Stimulated activated naive CD4-positive, alpha-beta T cell treated with Interleukin-2 at 50 U/mL for 16 hours (primary cell): ENCODE data around the gene SUPV3L1.
"Not testable (repeated sequence)": the region's sequence is repeated elsewhere in the genome, so short reads cannot be mapped to it uniquely, and the experiment has no call there.

Experiments
- DNase-seq: peaks from one replicate; lab custom pipeline; 2025; lab: John Stamatoyannopoulos, UW

Gene SUPV3L1

DNA sequence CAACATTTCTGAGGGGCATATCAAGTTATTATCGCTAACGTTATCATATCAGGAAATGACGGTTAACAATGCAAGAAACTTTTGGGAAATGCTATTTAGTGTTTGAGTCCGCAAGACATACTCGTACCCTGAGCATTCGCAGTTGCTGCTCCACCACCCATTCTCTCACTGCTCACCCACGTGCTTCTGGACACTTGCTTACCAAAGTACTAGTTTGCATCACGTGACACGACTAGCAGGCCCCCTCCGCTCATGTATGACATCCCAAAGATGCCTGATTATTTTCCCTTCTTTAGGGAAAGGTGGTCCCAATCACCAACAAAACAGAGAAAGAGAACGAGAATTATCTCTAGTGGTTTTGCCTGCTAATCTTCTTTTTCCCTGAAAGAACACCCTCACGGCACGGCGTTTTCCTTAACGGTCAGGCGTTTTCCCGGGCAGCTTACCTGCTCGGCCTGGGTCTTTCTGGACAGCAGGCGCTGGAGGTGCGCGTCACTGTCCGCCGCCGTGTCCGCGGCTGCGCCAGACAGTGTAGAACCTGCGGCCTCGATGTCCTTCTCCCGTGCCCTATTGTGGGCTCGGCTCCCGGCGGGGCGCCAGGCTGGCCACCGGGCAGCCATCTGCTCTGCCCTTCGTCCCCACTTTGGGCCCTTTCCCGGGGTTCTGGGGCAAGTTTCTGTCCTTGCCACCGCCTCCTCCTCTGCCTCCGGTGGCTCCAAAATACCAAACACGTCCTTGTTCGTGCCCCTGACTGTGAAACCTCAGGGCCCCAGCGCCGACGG, at the start of gene SUPV3L1:
SUPV3L1 (plus strand) TSS at position 492 of the 782 bp plus-strand sequence; CDS start at position 550, 58 bp downstream.
- peak; percentile 87 for DNase-seq

DNA sequence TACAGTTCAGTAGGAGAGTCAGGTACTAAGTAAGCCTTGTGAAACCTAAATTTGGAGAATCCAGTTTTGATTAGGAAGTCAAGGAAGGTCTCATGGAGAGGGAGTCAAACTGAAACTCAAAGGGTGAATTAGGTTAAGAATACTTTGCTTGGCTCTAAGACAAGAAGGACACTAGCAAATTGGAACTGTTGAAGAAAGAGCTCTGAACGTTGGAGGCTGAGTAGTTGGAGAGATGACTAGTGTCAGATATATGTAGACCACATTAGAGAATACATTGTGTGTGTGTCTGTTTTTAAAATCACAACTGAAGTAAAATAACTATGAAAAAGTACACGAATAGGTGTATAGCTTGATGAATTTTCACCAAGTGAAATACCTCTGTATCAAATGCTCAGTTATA, 49.8 kb upstream of the SUPV3L1 start:
- DNase-seq: no peak

DNA sequence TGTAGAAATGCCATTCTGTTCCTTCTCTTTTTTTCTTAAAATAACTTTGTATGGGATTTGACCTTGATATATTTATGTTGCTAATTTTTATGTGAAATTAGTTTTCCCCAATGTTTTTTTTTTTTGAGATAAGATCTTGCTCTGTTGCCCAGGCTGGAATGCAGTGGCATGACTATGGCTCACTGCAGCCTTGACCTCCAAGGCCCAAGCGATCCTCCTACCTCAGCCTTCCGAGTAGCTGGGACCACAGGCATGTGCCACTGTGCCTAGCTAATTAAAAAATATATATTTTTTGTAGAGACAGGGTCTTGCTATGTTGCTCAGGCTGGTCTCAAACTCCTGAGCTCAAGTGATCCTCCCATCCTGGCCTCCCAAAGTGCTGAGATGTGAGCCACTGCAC, 40.1 kb upstream of the SUPV3L1 start:
- DNase-seq: no peak

DNA sequence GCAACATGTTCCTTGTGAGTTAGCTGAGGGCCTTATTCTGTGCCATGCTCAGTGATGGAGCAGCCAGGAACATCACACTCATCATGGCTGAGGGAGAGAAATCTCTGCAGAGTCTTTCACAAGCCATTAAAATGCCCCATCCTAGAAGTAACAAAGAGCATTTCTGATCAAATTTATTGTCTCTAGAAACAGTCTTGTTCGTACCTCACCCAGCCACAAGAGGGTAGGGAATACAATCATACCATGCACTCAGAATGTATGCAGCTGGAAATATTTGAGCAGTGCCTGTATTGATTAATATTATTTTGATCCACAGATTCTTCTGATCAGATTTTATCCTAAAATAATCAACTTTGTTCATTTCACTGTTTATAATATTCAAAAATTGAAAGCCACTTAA, 38.7 kb upstream of the SUPV3L1 start:
- DNase-seq: no peak

DNA sequence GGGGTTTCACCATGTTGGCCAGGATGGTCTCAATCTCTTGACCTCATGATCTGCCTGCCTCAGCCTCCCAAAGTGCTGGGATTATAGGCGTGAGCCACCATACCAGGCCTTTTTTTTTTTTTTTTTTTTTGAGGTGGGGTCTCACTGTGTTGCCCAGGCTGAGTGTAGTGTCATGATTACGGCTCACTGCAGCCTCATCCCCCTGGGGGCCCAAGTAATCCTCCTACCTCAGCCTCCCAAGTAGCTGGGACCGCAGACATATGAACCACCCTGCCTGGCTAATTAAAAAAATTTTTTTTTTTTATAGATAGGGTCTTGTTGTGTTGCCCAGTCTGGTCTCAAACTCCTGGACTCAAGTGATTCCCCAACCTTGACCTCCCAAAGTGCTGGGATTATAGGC, 38.0 kb upstream of the SUPV3L1 start:
- not testable (repeated sequence) for DNase-seq

DNA sequence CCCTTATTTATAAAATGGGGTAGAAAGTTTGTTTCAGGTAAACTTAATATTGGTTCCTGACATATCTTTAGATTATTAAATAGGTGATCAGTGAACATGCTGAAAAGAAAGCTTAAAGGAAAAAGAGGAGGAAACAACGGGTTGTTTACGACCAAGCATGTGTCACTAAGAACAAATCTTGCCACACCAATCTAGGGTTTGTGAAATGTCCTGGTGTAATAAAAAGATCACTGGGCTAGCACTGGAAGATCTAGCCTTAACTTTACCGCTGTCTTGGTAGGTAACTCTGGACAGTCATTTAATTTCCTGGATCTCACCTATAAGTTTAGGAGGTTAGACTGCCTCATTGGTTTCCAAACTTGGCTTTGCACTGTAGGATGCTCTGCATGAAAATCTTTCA, 37.1 kb upstream of the SUPV3L1 start:
- no peak for DNase-seq

DNA sequence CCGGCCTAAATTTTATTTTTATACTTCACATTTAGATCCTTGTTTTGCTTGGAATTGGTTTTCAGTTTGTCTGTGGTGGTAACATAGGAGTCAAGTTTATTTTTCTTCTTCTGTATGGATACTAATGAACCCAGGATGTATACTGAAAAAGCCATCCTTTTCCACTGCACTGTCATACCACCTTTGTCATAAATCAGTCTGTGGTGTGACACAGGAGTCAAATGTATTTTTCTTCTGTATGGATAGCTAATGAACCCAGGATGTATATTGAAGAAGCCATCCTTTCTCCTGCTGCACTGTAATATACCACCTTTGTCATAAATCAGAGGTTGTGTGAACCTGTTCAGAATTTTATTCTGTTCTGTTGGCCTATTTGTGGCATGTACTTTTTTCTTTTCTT, 34.7 kb upstream of the SUPV3L1 start:
- DNase-seq: no peak

DNA sequence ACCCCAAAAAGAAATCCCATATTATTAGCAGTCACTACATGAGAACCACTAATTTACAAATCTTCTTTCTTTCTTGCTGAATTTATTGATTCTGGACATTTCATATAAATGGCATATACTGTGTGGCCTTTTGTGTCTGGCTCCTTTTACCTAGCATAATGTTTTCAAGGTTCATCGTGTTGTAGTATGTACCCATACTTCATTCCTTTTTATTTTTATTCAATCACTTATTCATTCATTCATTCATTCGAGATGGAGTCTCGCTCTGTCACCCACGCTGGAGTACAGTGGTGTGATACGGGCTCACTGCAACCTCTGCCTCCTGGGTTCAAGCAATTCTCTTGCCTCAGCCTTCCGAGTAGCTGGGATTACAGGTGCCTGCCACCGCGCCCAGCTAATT, 34.2 kb upstream of the SUPV3L1 start:
- no peak for DNase-seq

DNA sequence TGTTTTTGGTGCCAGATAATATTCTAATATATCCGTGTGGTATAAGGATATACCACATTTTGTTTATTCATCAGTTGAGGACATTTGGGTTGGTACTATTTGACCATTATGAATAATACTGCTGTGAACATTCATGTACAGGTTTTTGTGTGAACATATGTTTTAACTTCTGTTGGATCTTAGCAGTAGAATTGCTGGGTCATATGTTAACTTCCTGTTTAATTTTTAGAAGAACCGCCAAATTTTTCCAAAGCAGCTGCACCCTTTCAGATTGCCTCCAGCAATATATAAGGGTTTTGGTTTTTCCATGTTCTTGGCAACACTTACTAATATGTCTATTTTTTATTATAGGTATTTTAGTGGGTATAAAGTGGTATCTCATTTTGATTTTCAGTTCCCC, 33.3 kb upstream of the SUPV3L1 start:
- DNase-seq: no peak

DNA sequence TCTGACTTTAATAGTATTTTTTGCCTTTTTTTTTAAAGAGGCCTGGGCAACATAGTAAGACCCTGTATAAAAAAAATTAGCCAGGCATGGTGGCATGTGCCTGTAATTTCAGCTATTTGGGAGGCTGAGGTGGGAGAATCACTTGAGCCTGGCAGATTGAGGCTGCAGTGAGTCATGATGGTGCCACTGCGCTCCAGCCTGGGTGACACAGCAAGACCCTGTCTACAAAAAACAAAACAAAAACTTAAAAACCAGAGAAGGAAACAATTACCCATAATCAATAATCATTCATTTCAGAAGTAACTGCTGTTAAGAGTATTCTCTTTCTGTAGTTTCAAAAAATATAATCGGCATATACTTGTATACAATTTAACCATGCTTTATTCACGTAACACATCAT, 28.1 kb upstream of the SUPV3L1 start:
- DNase-seq: no peak

DNA sequence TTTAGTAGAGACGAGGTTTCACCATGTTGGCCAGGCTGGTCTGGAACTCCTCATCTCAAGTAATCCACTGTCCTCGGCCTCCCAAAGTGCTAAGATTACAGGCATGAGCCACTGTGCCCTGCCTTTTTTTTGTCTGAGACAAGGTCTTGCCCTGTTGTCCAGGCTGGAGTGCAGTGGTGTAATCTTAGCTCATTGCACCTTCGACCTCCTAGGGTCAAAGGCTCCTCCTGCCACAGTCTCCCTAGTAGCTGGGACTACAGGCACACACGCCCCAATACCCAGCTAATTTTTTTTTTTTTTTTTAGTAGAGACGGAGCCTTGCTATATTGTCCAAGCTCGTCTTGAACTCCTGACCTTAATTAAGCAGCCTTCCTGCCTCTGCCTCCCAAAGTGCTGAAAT, 26.8 kb upstream of the SUPV3L1 start:
- DNase-seq: no peak

DNA sequence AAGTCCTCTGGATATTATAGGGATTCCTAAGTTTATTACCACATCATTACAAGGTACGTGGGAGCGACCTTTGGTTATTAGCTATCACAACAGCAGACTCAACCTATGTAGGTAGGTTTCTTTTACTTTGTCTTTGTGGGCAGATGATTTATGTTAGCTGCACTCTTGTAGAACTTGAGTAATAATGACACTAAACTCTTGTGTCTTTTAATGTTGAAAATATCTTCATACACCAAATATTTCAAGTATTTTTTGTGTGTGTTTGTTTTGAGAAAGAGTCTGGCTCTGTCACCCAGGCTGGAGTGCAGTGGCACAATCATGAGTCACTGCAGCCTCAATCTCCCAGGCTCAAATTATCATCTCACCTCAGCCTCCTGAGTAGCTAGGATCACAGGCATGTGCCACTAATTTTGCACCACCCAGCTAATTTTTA, 19.2 kb upstream of the SUPV3L1 start:
- DNase-seq: no peak

DNA sequence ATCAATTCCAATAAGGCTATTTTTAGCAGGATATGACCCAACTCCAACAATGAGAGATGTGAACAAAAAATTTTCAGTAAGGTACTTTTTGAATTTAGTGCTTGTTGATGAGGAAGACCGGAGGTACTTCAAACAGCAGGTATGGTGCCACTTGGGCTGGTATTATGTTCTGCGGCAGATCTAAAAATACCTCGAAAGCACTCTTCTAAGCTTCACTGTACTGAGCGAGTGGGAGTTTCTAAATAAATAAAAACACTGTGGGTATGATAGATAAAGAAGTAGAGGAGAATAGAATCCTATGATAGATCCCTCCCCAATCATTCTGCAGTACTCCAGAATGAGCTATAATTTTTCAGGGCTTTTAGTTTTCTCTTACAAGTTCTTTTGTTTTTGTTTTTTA, 11.5 kb upstream of the SUPV3L1 start:
- no peak for DNase-seq

DNA sequence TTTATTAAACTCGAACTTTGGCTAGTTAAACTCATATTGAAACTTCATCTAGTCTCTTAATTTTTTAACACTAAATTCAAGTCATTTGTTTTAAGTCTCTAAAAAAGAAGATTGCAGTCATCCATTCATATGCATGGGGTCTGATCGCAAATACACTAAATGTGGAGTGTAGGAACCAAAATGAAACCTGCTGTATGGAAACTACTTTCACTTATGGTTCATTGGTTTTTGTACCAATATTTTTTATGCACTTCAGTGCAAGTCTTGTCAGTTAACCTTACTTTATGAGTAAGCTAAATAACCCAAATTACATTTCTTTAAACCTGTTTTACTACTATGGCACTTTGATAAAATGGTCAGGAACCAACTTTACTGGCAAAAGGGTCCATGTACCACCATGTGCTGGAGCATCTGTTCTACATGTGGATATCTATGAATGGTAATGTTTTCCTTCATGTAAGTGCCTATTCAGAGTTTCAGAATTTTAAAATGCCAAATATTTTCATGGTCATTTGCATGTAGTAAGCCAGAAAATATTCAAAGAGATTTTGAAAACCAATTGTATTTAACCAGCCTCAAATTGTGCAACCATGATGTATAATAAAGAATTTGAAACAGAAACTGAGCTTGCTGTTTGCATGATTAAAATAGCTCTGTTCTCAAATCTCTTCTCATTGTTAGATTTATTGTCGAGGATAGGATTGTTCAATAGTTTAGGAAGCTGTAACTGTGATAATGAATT, 7.6 kb upstream of the SUPV3L1 start:
- DNase-seq: no peak

DNA sequence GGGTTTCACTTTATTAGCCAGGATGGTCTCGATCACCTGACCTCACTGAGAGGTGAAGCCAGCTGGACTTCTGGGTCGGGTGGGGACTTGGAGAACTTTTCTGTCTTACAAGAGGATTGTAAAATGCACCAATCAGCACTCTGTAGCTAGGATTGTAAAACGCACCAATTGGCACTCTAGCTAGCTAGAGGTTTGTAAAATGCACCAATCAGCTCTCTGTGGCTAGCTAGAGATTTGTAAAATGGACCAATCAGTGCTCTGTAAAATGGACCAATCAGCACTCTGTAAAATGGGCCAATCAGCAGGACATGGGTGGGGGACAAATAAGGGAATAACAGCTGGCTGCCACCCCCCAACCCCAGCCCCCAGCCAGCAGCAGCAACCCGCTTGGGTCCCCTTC, 4.7 kb upstream of the SUPV3L1 start:
- not testable (repeated sequence) for DNase-seq

DNA sequence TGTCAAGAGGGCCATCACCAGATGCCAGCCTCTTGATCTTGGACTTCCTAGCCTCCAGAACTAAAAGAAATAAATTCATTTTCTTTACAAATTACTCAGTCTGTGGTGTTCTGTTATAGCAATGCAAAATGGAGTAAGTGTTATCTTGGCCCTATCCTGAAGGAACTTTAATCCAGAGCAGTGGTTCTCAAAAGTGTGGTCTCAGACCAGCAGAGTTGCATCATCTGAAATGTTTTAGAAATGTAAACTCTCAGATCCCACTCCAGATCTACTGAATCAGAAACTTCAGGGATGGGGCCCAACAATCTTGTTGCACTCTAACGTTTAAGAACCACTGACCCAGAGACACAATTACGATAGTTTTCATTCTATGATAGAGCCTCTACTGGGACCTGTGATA, 3.2 kb upstream of the SUPV3L1 start:
- no peak for DNase-seq

DNA sequence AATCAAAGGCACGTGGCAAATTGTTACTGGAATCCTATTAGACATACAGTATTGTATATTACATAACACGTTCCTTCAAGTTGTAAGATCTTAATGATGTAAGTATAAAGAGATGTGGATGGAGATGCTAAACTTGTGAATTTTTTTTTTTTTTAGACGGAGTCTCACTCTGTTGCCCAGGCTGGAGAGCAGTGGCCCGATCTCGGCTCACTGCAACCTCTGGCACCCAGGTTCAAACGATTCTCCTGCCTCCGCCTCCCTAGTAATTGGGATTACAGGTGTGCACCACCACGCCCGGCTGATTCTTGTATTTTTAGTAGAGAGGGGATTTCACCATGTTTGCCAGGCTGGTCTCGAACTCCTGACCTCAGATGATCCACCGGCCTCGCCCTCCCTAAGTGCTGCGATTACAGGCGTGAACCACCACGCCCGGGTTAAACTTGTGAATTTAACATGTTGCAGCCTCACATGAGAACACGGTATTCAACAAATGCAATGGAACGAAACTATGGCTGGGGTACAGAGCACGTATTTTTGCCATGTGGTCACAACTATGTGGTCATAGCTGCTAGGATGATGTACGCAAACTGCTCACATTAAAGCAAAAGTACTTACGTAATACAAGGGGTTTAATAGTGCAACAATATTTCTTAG, 818 bp upstream of the SUPV3L1 start:
- DNase-seq: peak; percentile 16

DNA sequence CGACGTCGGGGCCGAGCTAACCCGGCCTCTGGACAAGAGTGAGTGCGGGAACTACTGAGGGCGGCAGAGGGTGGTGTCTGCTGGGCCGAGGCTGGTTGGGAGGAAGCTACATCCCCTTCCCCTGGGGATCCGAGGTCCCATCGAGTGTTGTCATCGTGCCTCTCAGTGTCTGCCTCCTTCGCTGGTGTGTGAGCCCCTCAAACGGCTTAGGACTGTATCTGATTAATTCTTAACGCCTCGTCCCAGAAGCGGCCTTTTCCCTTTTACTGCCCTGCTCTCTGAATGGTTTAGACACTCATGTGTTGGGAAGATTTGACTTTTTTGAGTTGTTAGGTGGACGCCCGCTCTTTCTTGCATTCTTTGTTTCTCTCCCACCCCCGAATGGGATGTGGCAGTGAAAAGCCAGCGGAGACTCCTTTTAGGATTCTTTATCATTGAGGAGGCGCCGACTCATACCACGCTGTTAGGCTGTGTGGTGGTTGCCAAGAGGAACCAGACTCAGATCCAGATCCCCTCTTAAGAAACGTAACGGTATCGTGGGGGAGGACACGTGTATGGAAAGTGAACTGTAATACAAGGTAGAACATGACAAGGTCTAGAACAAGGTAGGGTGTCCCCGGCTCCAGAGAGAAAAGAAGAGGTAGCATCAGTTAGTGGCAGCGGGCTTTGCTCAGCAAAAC, 631 bp downstream of the SUPV3L1 start:
- peak; percentile 33 for DNase-seq

DNA sequence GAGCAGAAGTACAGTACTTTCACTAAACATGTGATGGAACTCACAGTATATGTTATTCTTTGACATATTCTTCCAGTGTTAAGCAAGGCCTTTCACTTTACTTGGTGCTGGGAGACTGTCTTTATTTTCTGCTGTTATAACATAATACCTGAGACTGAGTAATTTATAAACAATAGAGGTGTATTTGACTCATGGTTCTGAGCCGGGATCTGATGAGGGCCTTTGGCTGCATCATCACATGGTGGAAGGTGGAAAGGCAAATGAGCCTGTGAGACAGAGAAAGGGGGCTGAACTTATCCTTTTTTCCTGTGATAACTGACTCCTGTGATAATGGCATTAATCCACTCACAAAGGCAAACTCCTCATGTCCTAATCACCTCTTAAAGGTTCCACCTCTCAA, 1.4 kb downstream of the SUPV3L1 start:
- DNase-seq: no peak

DNA sequence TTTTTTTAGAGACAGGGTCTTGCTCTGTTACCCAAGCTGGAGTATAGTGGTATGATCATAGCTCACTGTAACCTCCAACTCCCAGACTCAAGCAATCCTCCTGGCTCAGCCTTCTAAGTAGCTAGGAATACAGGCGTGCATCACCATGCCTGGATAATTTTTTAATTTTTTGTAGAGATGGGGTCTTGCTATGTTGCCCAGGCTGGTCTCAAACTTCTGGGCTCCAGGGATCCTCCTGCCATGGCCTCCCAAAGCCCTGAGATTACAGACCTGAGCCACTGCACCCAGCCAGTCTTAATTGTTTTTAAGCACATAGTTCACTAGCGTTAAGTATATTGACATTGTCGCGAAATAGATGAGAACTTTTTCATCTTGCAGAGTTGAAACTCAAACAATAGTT, 2.0 kb downstream of the SUPV3L1 start:
- DNase-seq: no peak

DNA sequence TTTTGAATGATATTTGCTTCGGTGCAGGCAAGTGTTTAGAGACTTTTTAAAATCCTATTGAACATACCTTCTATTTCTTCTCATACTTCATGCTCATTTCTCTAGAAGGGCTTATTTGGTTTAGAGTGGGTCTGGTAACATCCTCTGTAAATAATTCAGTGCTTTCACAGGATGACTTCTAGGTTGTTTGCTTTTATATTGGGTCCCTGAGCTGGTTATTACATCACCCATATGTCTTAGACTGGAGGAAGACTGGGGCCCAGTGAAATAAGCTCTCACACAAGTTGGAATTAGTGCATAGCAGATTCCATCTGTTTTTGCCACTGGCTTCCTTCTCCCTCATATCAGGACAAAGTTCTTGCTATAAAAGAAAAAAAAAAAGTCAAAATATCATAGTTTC, 6.5 kb downstream of the SUPV3L1 start:
- no peak for DNase-seq

DNA sequence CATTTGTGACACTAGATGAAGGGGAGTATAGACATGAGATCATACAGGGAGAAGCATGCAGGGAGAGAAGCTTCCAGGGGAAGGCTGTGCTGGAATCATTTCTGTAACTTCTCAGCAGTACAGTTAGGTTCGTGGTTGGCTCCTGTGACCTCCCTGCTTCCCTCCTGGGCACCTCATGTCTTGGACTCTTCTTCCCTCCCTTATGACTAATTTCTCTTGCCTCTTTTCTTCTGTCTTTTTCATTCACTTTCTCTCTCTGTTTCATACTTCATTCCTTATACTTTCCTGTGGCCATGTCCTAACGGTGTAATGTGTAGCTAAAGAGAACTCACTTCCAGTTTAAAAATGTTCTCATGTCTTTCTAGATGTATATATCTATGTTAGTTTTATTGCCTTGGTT, 21.0 kb downstream of the SUPV3L1 start:
- DNase-seq: no peak
